ENCODE data around the gene STXBP6.

- no peak for TF ChIP-seq ZBTB33 (IDR thresholded peaks at IDR 0.05; ENCODE audit: extremely low read depth, insufficient replicate concordance, low read length)
- no peak for TF ChIP-seq CTCF (IDR thresholded peaks at IDR 0.05 in 2 of 3, conservative IDR thresholded peaks at IDR 0.05 in 1 of 3; ENCODE audit: borderline replicate concordance in 1 of 3, insufficient read depth in 1 of 3, low read depth in 2 of 3, low read length in 2 of 3)
Observed at GRCh38 chr14:24784981-24785380, 265.0 kb downstream of the STXBP6 start.

All from HCT116 (cell line).